Mesodermal cell (in vitro differentiated cells): ENCODE results near the gene TYK2.
A peak's percentile ranks its signal among the peaks of the same experiment; 100 is the strongest.

Source experiments
- H3K27ac ChIP-seq: 2 replicates; pipeline ENCODE4 v1.7.0; 2013; ENCODE audit warnings: mild to moderate bottlenecking, low read depth, low read length, moderate library complexity; ENCODE audit not compliant: severe bottlenecking
- H3K36me3 ChIP-seq: 2 replicates; pipeline ENCODE4 v1.7.1; 2013; ENCODE audit warnings: mild to moderate bottlenecking, low read length, moderate library complexity; ENCODE audit not compliant: control insufficient read depth, insufficient read depth
- H3K4me1 ChIP-seq: one replicate; pipeline ENCODE4 v1.7.1; 2013; ENCODE audit warnings: mild to moderate bottlenecking, low read length; ENCODE audit not compliant: insufficient read depth, control insufficient read depth, poor library complexity, severe bottlenecking
- H3K4me3 ChIP-seq: 2 replicates; pipeline ENCODE4 v1.7.0; 2013; ENCODE audit warnings: low read length, control low read depth, mild to moderate bottlenecking; ENCODE audit not compliant: insufficient read depth, poor library complexity, severe bottlenecking; ENCODE audit errors: extremely low read depth
- H3K9me3 ChIP-seq: 2 replicates; pipeline ENCODE4 v1.7.1; 2013; ENCODE audit warnings: mild to moderate bottlenecking, low read length, moderate library complexity; ENCODE audit not compliant: control insufficient read depth
- WGBS, 2 experiments: methylation state at CpG; one replicate each; pipeline ENCODE4 v1.1.5; 2013; ENCODE audit warnings: missing lambda C conversion rate in 2 of 2; ENCODE audit not compliant: insufficient coverage in 2 of 2; 5-methylcytosine and 5-hydroxymethylcytosine counted together

Gene TYK2

DNA sequence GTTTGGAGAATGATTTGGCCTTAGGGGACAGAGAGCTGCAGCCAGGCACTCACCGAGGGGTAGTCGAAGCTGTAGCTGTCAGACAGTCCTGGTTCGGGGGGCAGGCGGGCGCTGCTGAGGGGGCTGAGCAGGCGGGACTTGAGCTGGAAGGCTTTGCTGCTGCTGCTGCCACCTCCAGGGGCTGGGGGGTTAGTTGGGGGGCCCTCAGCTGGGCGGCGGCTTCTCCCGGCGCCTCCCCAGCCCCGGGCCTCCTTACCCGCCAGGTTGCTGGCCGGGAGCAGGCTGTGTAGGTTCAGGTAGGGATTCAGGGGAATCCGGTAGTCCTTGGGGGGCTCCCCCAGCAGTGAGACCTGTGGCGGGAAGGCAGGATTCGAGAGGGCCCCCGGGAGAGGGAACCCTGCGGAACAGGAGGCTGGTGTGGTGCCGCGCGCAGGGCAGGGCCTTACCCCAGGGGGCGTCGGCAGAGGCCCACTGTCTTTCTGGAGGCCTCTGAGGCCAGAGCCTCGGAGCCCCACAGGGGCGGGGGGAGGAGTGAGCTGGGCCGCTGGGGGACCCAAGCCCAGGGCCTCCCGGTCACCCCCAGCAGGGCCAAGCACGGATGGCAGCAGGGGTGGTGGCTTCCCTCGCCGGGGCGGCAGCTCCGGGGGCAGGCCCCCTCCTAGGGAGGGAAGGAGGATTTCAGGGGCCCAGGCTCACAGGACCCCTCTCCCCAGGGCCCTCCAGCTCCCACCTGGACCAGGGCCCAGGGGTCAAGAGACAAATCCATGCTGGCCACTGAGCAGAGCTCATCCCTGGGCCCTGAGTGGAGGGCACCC, 59.6 kb downstream of the TYK2 start:
- Histone ChIP-seq H3K9me3 (no peaks in the 10 kb centered on the region), H3K4me3 (no peak overlapping the region), H3K36me3 (peaks cover 95% of the 10 kb centered on the region), H3K4me1 (peaks cover 4% of the 10 kb centered on the region), H3K27ac (no peak overlapping the region)
- WGBS, 2 experiments, result 97% methylated on average over 12 to 14 of the region's 32 CpGs

DNA sequence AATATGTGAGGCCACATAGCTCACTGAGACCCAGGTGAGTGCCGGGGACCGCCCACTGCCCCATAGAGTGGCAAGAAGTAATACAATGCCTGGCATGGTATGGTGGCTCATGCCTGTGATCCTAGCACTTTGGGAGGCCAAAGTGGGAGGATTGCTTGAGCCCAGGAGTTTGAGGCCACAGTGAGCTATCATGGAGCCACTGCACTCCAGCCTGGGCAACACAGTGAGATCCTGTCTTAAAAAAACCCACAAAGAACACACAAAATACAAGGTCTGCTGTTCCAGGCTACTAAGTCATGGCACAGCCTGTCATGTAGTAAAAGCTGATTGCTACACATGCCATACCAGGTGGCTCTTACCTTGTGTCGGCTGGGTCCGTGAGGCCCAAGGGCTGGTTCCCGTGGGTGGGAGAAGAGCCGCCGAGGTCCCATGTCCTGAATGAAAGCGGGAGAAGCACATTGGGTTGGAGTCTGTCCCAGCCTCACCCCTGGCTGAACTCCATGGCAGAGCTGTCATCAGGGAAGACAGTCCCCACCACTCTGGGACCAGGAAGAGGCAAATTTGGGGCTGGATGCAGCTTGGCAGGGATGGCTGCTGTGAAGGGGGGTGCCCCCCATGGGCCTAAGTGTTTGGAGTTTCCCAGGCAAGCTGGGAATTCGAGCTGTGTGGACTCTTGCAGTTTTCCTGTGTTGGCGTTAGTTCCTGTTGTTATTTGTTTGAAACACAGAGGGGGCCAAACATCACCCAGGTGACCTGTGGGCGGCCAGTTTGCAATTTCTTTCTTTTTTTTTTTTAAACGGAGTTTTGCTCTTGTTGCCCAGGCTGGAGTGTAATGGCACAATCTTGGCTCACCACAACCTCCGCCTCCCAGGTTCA, 61.3 kb downstream of the TYK2 start:
- Histone ChIP-seq H3K4me1 (peaks cover 4% of the 10 kb centered on the region), H3K9me3 (no peaks in the 10 kb centered on the region), H3K36me3 (peaks cover 82% of the 10 kb centered on the region), H3K4me3 (no peak overlapping the region), H3K27ac (no peak overlapping the region)
- 97 to 98% methylated on average over 8 to 11 of the region's 13 CpGs for WGBS, 2 experiments

DNA sequence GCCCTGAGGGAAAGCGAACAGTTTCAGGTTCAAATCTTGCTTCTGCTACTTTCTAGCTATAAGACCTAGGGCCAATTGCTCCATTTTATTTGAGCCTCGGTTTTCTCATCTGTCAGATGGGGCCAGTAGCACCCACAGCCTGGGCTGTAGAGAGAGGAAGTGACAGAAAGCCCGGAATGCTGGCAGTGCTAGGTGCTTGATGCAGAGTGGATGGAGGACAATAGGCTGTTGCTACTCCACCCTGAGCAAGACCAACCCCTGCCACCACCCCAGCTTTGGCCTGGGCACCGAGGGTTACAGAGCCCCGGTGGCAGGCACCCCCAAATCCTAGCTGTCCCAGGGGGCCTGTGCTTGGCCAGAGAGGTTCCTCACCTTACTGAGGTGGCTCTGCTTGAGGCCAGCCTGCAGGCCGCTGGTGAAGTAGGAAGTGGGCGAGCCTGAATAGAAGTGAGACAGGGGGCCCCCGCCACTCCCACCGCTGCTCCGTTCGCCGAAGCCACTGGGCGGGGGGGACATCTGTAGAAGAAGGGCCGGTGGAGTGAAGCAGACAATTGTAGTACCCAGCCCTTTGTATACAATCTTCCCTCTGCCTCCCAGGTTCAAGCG, 62.4 kb downstream of the TYK2 start:
- H3K4me3 ChIP-seq, result no peak overlapping the region
- peaks cover 73% of the 10 kb centered on the region for H3K36me3 ChIP-seq
- no peaks in the 10 kb centered on the region for H3K9me3 ChIP-seq
- H3K4me1 ChIP-seq, result peaks cover 4% of the 10 kb centered on the region
- WGBS, 2 experiments, result 96% methylated on average over 9 to 13 of the region's 15 CpGs
- H3K27ac ChIP-seq, result no peak overlapping the region

DNA sequence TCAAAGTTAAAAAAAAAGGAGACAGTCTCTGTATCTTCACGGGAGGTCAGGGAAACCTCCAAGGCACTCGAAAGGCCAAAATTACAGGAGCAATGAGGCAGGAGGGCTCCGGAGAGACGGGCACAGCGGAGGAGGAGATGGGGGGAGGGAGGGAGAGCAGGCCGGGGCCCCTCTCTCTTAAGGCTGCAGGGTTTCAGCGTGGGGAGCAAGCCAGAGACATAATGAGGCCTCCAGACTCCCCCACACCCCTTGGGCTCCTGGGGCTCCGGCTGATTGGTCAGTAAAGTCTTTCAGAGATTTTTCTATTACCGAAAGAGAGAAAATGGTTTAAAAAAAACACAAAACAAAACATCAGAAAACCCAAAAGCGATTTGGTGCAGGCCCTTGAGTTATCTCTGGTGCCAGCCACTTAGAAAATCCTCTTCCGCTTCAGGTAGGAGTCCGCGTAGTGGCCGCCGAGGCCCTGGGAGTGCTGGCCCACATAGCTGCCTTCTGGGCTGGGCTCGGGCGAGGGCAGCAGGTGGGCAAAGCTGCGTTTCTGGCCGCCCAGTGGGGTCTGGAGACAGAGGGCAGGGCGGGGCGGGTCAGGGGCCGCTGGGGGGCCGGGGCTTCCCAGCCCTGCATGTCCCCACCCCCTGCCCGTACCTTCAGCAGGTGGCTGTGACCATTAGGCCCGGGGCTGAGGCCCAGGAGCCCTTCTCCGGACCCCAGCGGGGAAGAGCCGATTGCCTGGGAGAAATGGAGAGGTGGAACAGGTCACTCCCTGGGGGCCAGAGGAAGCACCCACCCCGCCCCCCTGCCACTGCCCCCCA, 63.1 kb downstream of the TYK2 start:
- no peak overlapping the region for H3K4me3 ChIP-seq
- 95% methylated on average over 18 to 23 of the region's 29 CpGs for WGBS, 2 experiments
- no peaks in the 10 kb centered on the region for H3K9me3 ChIP-seq
- peaks cover 66% of the 10 kb centered on the region for H3K36me3 ChIP-seq
- H3K27ac ChIP-seq, result peak overlapping the region; percentile 29
- peaks cover 4% of the 10 kb centered on the region for H3K4me1 ChIP-seq

DNA sequence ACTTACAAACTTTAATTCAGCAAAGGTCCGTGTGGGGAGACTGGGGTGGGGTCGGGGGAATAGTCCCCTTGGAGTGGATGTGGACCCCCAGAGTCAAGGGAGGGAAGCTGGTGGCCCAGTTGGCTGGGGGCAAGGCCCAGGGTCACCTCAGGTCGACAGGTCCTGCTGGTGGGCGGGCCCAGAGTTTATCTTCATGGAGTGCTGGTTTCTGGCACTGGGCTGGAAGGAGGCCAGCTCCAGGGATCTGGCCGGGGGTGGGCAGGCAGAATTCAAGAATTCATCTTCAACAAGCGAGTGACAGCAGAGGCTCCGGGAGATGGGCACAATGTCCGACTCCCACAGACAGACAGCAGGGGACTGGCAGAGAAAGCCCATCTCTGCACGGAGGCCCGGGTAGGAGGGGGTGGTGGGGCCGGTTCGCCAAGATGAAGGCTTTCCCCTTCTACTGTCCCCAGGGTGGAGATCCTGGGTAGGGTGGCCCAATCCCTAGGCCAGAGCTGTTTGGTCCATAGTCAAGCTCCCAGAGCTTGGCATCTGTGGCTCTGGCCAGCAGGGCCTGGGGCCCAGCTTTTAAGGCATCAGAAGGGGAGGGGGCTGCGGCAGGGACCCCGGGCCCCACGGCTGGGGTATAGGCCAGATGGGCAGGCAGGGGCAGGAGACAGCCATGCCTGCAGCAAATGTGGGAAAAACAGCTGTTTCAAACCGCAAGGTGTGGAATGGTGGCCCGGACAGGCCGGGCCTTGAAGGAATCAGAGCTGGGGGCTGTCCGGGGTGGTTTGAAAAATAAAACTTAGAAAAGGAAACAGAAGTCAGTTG, 63.9 kb downstream of the TYK2 start:
- Histone ChIP-seq H3K9me3 (no peaks in the 10 kb centered on the region), H3K4me3 (peak overlapping the region; percentile 85), H3K36me3 (peaks cover 58% of the 10 kb centered on the region), H3K27ac (peak overlapping the region; percentile 36), H3K4me1 (peaks cover 4% of the 10 kb centered on the region)
- WGBS, 2 experiments, result 87 to 90% methylated on average over 16 to 18 of the region's 19 CpGs

DNA sequence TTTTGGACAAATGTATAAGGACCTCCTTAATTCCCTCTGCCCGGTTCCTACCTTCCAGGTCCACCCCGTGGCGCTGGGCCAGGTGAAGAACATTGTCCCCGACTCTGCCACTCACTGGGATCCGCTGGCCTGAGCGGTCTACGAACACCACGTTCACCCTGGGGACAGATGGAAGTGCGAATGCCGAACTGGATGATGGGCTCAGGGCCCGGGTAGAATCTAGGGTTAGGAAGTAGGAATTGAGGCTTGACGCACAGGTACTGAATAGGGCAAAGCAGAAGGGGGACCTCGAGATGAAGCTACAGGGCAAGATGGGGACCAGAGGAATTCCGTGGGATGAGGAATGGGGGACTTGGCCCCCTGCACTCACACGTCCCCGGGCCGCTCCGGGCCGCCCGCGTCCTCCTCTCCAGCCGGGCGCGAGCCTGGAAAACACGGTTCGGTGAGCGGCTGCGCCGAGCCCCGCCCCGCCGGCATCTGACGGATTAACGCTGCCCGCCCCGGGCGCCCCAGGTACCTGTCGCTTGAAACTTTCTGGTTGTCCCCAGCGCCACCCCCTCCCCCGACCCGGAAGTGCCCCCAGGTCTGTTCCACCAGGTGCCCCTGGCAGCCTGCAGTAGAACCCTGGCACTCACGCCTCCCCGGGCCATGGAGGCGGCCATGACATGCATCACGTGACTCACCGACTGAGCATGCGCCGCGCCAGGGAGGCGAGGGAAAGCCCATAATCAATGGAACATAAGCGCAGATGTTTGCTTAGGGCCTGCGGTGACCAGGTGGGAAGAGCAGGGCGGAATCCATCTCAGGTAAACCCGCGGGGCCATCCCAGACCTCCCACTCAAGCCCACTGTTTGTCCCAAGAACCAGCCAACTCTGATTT, 64.8 kb downstream of the TYK2 start, which contains the start of gene FDX2:
FDX2 (minus strand) TSS at position 681 of the 880 bp plus-strand sequence; CDS start at position 662, 19 bp downstream.
- peak within 1 kb of the TSS; percentile 36 for H3K27ac ChIP-seq
- peaks cover 4% of the 10 kb centered on the region for H3K4me1 ChIP-seq
- WGBS, 2 experiments, result 1 to 3% methylated on average over 38 to 47 of the region's 55 CpGs
- peak within 1 kb of the TSS; percentile 85 for H3K4me3 ChIP-seq
- H3K9me3 ChIP-seq, result no peaks in the 10 kb centered on the region
- peaks cover 50% of the 10 kb centered on the region for H3K36me3 ChIP-seq

DNA sequence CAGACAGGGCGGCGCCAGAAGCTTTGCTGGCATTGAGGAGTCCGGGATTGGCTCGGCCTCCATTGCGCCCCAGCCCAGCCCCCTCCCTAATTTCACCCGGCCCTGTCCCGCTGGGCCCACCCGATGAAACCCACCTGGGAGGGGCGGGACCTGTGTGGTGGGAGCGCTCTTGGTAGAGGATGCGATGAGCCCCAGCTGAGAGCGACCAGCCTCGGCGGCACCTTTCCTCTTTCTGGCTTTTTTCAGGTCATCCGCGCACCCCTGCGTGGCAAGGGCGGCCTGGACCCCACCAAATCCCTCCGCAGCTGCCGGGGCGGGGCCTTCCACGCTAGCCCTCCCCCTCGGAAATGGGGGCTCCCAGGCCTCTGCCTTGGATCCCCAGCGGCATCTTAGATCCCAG, 70.9 kb downstream of the TYK2 start, which contains the start of gene ZGLP1:
ZGLP1 (minus strand) TSS at position 393 of the 400 bp plus-strand sequence.
- H3K4me1 ChIP-seq, result peaks cover 5% of the 10 kb centered on the region
- WGBS, 2 experiments, result 93 to 94% methylated on average over 21 to 22 of the region's 24 CpGs

DNA sequence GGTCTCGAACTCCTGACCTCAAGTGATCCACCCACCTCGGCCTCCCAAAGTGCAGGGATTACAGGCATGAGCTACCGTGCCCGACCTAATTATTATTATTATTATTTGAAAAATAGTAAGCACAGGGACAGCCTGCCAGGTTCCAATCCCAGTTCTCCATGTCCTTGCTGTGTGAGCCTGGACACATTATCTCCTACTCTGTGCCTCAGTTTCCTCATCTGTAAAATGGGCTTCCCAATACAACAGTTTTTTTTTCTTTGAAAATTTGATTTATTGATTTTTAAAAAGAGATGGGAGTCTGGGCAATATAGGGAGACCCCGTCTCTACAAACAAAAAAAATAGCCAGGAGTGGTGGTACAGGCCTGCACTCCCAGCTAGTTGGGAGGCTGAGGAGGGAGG, 74.0 kb downstream of the TYK2 start:
- WGBS, 2 experiments, result 100% methylated on average over 1 of the region's 5 CpGs; no CpG with 5 or more reads in 1 of the 2 experiments
- Histone ChIP-seq H3K9me3 (no peaks in the 10 kb centered on the region), H3K36me3 (peaks cover 14% of the 10 kb centered on the region), H3K4me1 (peaks cover 5% of the 10 kb centered on the region), H3K27ac (no peak overlapping the region), H3K4me3 (no peak overlapping the region)

More for the DNA sequence above, 70.9 kb downstream of the TYK2 start, which contains the start of gene ZGLP1:
- Histone ChIP-seq H3K9me3 (no peaks in the 10 kb centered on the region), H3K27ac (no peak within 1 kb of the TSS), H3K4me3 (no peak within 1 kb of the TSS), H3K36me3 (peaks cover 20% of the 10 kb centered on the region)
